ENCODE measurements around the gene EYA2.

EYA2 gene

DNA sequence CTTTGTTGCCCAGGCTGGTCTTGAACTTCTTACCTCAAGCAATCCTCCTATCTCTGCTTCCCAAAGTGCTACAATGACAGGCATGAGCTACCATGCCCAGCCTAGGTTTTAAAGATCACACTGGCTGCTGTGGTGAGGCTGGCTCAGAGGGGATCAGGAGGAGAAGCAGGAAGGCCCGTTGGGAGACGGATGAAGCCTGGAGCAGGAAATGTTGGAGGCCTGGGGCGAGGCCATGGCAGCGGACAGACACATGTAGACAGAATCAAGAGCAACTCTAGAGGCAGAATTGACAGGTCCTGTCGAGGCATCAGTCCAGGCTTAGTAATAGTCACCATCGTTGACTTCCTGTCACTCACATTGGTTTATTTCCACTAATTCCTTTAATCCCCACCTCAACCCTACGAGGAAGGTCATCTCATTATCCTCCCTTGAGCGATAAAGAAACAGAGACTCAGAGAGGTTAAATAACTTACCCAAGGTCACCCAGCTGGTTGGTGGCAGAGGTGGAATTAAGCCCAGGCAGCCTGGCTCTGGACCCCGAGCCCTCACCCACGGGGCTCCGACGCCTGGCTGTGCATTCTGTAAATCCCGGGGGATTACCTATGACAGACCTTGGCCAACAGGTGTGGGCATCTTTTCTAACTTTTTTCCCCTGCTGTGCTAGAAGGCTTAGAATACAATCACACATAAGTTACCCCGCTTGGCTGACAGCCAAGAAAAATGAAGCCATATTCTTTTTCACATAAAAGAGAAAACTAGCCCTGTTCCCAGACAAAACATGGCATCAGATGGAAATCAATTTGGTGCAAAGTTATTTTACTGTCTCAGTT is 113.4 kb downstream of the EYA2 start:
- DNase-seq (ENCODE audit: low spot score), result no peak

DNA sequence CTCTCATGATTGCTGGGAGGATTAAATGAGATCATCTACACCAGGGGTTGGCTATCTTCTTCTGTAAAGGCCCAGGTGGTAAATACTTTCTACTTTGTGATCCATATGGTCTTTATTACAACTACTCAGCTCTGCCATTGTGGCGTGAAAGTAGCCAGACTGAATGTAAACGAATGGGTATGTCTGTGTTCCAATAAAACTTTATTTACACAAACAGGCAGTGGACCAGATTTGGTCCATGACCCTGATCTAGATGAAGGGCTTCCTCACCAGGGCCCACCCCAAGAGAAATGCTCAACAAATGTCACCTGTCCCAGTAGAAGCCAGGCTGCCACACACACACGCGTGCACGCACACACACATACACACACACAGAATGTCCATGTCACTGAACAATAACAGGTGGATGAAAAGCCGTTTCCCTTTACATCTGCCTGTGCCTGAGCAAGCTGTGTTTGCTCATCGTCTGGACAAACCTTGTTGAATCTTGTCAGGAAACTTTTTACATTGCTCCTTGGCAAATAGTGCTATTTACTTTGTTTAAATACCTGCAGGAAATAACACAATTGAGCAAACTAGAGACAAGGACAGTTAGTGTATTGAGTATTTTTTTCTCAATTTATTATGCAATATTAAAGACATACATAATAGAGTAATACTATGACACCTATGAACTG is 114.3 kb downstream of the EYA2 start:
- no peak for DNase-seq (ENCODE audit: low spot score)

DNA sequence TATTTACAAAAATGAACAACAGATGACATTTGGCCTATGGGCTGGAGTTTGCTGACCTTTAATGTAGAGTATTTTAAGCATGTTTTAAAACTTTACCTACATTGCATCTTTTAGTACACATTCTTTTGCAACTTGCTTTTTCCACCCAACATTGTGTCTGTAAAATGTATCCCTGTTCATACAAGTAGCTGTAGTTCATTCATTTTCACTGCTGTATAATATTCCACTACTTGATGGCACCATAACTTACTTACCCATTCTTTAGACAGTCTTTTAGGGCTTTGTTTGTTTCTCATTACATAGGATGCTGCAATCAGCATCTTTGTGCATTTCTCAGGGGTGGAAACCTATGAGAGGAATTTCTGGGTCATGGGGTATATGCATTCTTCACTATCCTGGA is 115.1 kb downstream of the EYA2 start:
- no peak for DNase-seq (ENCODE audit: low spot score)

DNA sequence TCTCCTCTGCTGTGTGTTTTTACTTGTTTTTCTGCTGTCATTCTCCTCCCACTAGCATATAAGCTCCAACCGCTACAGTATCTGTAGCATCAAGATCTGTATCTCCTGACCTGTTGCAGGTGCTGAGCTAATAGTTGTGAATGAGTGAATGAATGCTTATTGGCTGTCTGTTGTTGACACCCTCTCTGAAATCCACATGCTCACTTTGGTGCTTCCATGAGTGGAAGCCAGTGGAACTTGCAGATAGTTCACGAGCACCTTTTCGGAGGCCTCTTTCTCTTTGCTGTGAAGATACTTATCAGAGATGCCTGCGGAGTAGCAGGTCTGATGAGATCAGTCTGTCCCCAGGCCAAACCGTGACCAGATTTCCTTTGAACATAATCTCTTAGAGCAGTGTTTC is 117.3 kb downstream of the EYA2 start:
- DNase-seq (ENCODE audit: low spot score), result no peak

DNA sequence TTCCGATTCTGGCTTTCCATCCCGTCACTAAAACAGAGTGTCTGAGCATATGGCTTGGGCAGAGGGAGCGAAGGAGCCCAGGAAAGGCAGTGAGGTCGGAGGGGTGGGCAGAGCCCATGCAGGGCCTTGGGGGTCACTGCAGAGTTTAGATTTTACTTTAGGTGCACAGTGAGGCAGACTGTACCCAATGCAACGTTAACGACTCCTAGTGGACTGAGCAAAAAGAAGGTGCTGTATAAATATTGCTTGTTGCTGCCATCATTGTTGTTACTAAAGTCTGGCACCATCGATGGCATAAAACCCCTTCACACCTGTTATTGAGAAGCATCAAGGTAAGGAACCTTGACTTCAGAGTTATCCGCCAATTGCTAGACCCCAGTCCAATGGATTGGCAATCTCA is 119.0 kb downstream of the EYA2 start:
- DNase-seq (ENCODE audit: low spot score), result no peak

DNA sequence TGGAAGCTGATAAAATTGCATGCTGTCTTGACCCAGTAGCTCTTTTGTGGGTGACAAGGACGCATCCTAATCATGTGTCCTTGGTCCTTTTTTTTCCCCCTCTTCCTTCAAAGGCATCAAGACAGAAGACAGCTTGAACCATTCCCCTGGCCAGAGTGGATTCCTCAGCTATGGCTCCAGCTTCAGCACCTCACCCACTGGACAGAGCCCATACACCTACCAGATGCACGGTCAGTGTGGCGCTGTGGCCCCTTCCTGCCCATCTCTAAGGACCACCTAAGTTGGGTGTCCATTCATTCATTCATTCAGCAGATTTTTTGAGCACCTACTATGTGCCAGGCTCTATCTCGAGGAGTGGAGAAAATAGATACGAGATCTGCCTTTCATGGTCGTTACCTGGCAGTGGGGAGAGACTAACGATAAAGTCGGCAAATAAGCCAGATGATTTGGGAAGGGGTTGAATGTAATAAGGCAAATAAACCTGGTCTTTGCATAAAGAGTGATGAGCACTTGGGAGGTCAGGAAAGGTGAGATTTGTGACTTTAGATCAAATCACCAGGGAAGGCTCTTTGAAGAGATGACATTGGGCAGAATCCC is 121.5 kb downstream of the EYA2 start:
- DNase-seq (ENCODE audit: low spot score), result no peak

DNA sequence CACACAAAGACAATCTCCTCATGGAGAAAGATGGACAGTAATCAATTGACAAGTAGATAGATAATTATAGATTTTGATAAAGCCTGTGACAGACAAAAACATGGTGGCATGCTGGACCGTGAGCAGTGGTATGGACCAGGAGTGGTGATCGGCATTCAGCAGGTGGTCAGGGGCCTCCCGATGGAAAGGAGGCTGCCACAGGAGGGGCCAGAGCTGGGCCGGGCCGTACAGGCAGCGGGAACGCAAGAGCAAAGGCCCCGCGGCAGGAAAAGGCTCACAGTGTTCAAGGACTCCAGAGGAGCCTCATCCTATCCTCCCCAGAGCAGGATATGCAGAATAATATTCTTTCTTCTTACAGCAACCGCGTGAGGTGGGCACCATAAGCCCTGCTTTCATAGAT is 123.7 kb downstream of the EYA2 start:
- no peak for DNase-seq (ENCODE audit: low spot score)

DNA sequence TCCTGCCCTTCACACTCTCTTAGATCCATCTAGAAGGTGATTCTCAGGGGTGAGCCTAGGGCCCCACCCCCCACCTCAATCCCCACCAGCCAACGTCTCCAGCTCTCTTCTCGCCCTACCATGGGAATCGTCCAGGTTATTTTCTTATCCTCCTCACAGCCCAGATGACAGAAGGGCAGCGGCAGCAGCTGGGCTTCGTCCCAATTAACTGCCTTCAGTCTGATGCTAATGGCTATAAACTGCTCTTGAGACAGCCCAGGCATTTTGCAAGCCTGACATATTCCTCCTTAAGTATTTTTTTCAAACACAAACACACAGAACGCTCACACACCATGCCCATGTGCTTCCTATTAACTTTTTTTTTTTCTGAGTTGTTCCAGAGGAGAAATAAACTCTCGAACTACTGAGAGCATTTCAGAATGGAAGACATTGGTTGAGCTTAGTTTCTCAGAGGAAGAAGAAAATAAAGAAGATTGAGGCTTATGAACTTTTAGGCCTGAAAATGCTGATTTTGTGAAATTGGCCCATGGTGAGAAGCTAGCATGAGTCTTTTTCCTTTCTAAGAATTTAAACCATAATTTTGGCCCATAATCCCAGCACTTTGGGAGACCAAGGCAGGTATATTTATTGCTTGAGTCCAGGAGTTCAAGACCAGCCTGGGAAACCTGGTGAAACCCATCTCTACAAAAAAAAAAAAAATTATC is 124.6 kb downstream of the EYA2 start:
- no peak for DNase-seq (ENCODE audit: low spot score)

DNA sequence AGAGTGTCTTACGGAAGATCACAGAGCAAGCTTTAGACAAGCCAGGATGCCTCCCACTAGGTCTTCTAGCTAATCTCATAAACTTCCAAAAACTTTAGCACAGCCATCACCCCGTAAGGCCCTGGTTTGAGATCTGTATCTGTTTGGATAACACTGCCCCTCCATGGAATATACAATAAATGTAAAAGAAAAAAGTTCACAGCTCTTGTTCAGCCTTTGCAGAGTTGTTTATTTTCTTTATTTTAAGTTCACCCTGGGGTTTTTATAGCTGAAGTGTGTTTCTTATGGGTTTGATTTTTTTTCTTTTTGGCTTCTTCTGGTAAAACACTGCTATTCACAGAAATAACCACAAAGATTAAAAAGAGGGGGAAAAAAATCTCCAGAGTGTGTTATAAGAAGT is 125.6 kb downstream of the EYA2 start:
- DNase-seq (ENCODE audit: low spot score), result no peak

DNA sequence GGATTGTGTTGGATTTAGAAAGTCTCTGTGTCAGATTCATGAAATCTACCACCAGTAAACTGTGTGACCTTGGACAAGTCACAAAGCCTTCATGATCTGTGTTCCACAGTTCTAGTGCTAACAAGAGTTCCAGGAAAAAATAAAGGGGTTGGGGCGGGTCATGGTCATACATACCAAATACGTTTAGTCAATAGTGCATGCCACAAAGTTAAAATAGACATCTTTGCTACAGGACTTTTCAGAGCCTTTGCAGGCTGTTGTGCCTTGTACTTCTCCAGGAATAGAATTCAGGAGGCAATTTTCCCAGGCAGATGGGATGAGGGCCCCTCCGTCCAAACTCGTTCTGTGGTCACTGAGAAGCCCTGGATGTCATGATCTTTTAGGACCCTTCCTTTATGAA is 127.2 kb downstream of the EYA2 start:
- no peak for DNase-seq (ENCODE audit: low spot score)

DNA sequence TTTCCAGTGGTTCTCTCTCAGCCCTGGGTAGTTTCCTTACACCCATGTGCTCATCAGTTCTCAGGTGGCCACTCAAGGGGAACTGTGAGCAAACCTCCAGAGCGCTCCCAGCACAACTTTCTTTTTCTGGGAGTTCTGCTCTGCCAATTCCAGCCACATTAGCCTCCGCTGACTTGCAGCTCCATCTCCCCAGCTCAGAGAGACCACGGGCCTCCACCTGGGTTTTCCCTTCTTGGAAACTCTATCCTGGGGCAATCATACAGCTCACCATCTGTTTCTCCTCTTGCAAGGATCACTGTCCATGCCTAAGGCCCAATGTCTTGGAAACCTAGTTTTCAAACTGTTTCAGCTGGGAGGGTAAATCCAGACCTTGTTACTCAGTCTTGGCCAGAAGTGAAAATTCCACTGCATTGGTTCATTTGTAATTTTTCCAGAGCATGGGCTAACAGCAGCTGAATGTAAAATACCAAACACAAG is 129.9 kb downstream of the EYA2 start:
- DNase-seq (ENCODE audit: low spot score), result no peak

DNA sequence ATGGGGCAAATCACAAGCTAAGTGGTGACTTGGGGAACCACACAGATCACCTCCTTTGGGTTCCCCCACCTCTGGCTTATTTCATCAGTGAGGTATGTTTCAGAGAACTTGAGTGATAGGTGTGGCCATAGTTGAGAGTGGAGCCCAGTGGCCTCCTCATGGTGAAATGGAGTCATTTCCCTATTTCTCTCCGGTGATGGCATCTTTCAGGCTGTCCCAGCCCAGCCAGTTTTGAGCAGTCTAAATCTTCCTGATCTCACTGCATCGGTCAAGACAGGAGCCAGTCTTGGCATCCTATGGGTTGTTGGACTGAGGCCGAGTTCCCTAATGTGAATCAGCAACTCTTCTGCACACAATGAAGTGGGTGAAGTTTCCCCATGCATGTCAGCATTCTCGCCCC is 132.4 kb downstream of the EYA2 start:
- DNase-seq (ENCODE audit: low spot score), result no peak

DNA sequence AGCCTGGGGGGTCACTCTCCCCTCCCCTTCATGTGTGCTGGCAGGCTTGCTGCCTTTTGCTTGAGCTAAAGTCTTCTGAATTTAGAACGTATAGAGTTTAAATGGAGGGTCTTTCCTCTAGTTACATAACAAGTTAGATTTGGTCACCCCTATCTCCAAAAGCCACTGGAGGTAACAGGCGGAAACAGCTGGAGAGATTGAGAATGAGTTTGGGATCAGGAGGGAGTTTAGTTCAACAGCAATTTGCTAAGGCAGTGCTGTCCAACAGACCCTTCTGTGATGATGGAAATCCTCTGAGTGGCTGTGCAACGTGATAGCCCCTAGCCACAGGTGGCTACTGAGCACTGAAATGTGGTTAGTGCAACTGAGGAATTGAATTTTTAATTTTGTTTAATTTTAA is 132.8 kb downstream of the EYA2 start:
- DNase-seq (ENCODE audit: low spot score), result no peak

DNA sequence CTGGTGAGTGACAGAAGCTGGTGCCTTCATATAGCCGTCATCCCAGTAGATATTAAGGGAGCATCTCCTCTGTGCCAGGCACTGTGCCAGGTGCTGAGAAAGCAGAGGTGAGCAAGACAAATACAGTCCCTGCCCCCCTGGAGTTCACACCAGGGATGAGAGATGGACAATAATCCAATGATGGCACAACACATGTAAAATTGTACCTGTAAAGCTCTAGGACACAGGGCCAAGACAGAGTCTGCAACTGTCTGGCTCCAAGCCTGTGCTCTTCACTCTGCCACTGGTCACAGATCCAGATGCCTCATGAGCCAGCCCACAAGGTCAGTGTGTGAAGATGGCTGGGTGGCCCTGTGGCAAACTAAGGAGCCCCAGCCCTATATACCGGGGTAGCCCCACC is 133.8 kb downstream of the EYA2 start:
- no peak for DNase-seq (ENCODE audit: low spot score)

DNA sequence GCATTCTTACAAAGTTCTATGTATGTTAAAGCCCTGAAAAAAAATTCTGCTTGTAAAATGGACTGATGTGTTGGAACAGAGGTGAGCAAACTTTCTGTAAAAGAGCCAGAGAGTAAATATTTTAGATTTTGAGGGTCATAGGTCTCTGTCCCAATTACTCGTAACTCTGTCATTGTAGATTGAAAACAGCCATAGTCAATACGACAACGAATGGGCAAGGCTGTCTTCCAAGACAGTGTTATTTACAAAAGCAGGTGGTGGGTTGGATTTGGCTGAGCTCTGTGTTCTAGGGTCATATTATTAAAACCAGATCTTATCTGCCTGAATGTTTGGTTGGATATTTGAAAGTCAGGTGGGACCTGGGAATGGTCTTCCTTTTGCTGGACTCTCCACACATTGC is 135.2 kb downstream of the EYA2 start:
- no peak for DNase-seq (ENCODE audit: low spot score)

DNA sequence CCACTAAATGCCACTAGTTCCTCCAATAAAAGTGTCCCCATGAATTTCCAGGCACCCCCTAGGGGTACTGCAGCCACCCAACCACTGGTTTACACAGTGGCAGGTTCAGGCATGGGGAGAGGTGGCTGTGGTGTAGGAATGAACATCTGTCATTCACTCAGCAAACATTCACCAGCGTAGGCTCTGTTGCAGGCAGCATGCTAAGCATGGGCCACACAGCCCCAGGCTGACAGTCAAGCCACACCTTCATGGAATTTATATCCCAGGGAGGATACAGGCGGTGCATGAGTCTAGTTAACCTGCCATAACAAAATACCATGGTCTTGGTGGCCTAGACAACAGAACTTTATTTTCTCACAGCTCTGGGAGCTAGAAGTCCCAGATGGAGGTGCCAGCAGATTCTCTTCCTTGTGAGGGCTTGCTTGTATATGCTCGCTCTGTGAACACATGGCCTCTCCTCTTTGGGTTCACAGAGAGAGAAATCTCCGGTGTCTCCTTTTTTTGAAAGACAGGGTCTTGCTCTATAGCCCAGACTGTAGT is 135.7 kb downstream of the EYA2 start:
- DNase-seq (ENCODE audit: low spot score), result no peak

DNA sequence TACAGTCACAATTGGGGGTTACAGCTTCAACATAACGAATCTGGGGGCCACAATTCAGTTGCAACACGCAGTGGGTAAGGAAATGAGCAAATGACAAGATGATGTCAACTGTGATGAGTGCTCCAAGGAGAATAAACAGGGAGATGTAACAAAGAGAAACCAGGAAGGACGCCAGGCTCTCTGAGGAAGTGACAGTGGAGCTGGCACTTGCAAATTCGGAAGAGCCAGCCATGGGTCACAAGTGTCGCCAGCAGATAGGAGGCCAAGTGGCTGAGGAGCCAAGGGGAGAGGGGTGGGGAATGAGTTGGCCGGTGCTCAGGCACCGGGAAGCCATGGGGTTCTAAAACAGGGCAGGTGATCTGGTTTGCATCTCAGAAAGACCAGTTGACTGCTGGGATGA is 136.4 kb downstream of the EYA2 start:
- DNase-seq (ENCODE audit: low spot score), result no peak

DNA sequence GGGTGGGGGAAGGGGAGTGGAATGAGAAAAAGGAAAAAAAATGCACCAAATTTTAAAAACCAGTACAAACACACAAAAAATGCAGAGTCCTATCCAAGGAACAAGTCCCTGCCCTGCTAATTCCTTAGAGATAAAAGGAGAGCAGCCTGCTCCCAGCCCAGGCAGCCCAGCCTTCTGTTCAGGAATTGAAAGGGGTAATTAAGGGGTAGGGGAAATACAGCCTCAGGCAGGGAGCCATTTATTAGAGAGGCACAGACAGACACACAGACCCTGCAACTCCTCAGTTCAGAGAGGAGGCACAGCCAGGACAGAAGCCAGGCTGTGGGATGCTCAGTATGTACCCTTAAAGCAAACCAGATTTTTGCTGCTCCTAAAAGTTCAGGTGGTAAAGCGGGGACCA is 137.2 kb downstream of the EYA2 start:
- no peak for DNase-seq (ENCODE audit: low spot score)

DNA sequence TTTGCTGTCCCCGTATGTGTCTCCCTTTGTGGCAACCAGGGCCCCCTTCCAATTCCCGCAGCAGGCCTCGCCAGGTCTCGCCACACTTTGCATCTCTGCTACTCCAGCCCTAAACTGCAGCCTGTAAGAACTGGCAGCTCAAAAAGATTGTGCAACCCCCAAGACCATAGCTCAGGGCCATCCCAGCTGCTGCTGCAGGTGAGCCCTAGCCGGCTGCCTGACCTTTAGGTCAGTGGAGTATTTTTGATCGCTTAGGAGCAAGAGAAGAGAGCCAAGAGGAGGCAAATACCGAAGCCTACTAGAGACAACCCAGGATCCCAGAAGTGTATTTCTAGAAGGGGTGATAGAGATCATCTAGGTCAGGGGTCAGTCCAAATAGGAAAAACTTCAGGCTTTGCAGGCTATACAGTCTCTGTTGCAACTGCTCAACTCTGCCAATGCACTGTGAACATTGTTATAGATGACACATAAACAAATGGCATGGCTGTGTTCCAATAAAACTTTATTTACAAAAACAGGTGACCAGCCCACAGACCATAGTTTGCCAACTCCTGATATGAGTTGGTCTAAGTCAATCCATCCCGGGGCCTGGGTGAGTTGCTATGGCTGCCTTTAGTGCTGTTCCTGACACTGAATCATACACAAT is 138.4 kb downstream of the EYA2 start:
- no peak for DNase-seq (ENCODE audit: low spot score)

DNA sequence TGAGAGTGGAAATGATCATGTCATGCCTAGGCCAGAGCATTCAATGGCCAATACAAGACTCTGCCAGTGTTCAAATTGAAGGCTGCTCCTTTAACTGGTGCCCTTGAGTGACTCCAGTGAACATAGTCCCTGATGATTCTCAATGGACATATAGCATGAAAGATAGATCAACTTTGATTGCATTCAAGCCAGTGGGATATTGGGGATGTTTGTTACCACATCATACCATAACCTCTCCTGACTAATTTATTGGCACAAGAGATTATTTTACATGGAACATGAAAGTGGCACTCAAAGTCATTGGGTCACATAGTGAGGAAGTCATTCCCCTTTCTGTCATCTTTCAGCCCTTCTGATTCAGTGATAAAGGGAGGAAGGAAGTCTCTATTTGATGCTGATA is 139.0 kb downstream of the EYA2 start:
- no peak for DNase-seq (ENCODE audit: low spot score)

DNA sequence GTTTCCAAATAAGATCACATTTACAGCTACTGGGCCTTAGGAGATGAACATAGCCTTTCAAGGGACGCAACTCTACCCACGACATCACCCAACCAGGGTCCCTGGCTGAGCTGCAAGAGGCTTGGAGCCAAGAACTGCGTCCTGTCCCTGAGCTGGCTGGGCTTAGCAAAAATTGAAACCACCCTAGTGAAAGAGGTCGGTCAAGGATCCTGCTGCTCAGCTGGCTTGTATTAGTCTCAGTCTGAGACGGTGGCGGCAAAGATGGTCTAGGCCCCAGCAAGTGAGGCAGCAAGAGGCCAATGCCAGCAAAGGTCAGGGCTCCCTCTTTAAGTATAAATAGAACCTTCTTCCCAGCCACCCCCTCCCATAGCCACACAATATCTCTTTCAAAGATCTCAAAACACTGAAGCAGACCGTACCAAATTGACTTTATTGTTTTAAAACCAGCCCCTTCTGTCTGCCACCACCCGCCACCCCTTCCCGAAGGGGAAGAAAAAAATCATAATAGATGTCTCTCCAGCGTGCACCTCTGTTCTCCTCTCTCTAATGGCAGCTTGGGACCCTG is 140.5 kb downstream of the EYA2 start:
- no peak for DNase-seq (ENCODE audit: low spot score)

All from CD4-positive, alpha-beta T cell treated with Interleukin-2 at 100 ng/mL for 4 hours (primary cell).